A204.1 (cell line): ENCODE results near the gene SAMSN1.
"Not testable (repeated sequence)": the region's sequence is repeated elsewhere in the genome, so short reads cannot be mapped to it uniquely, and the experiment has no call there.

Experiments used
- FAIRE-seq: peaks from 2 replicates; lab custom pipeline; 2012; peaks lifted over from hg19 to GRCh38; lab: Jason Lieb, UNC

Gene SAMSN1

GRCh38 chr21:14527696-14528652 is 18.1 kb downstream of the SAMSN1 start:
- no peak for FAIRE-seq

GRCh38 chr21:14526836-14527695 is 19.0 kb downstream of the SAMSN1 start:
- no peak for FAIRE-seq

GRCh38 chr21:14526199-14526598 is 19.9 kb downstream of the SAMSN1 start:
- no peak for FAIRE-seq

GRCh38 chr21:14523234-14523633 is 22.9 kb downstream of the SAMSN1 start:
- FAIRE-seq = no peak

- no peak for FAIRE-seq
Measured at GRCh38 chr21:14522736-14523135, 23.4 kb downstream of the SAMSN1 start.

GRCh38 chr21:14520535-14520934 is 25.6 kb downstream of the SAMSN1 start:
- FAIRE-seq = no peak

- no peak for FAIRE-seq
Measured at GRCh38 chr21:14519000-14519399, 27.1 kb downstream of the SAMSN1 start.

GRCh38 chr21:14513804-14514203 is 32.3 kb downstream of the SAMSN1 start:
- no peak for FAIRE-seq

- not testable (repeated sequence) for FAIRE-seq
Measured at GRCh38 chr21:14506859-14507457, 39.2 kb downstream of the SAMSN1 start.

- FAIRE-seq = no peak
Measured at GRCh38 chr21:14500873-14501272, 45.2 kb downstream of the SAMSN1 start.

GRCh38 chr21:14499316-14499715 is 46.8 kb downstream of the SAMSN1 start:
- no peak for FAIRE-seq

- FAIRE-seq = no peak
Measured at GRCh38 chr21:14497825-14498224, 48.3 kb downstream of the SAMSN1 start.

GRCh38 chr21:14495075-14495474 is 51.0 kb downstream of the SAMSN1 start:
- no peak for FAIRE-seq

- not testable (repeated sequence) for FAIRE-seq
Measured at GRCh38 chr21:14494181-14494580, 51.9 kb downstream of the SAMSN1 start.

- no peak for FAIRE-seq
Measured at GRCh38 chr21:14493731-14494130, 52.4 kb downstream of the SAMSN1 start.

GRCh38 chr21:14492931-14493330 is 53.2 kb downstream of the SAMSN1 start:
- no peak for FAIRE-seq

GRCh38 chr21:14491269-14491681 is 54.8 kb downstream of the SAMSN1 start:
- FAIRE-seq = no peak

GRCh38 chr21:14488672-14489204 is 57.4 kb downstream of the SAMSN1 start:
- FAIRE-seq = no peak

GRCh38 chr21:14487490-14488432 is 58.4 kb downstream of the SAMSN1 start:
- FAIRE-seq = no peak

- FAIRE-seq = no peak
Measured at GRCh38 chr21:14486869-14487268, 59.2 kb downstream of the SAMSN1 start.
